Stimulated activated CD4-positive, alpha-beta T cell treated with anti-CD3 and anti-CD28 coated beads, Interleukin-4, amount 100 ng/mL, for 4 hours (primary cell): ENCODE measurements around the gene FZD10.

Source experiments
- DNase-seq, 2 experiments: peaks; one replicate each; pipeline ENCODE4 v3.0.0-alpha.2; 2020

Gene FZD10

GRCh38 chr12:130155416-130156073 lies 6.7 kb upstream of the FZD10 start:
- no peak for DNase-seq

GRCh38 chr12:130156652-130157275 lies 5.5 kb upstream of the FZD10 start:
- no peak for DNase-seq

GRCh38 chr12:130157998-130158753 lies 4.1 kb upstream of the FZD10 start:
- no peak for DNase-seq

GRCh38 chr12:130158754-130159059 lies 3.6 kb upstream of the FZD10 start:
- DNase-seq: no peak

- DNase-seq: no peak
Observed at GRCh38 chr12:130160306-130160705, 2.0 kb upstream of the FZD10 start.

- DNase-seq: no peak
Observed at GRCh38 chr12:130160711-130161231, 1.5 kb upstream of the FZD10 start.

GRCh38 chr12:130161261-130162243 lies 712 bp upstream of the FZD10 start:
- no peak for DNase-seq

GRCh38 chr12:130162745-130163460 lies 639 bp downstream of the FZD10 start:
- no peak for DNase-seq

- DNase-seq: no peak
Observed at GRCh38 chr12:130163461-130164215, 1.4 kb downstream of the FZD10 start.

- no peak for DNase-seq
Observed at GRCh38 chr12:130164216-130164542, 1.9 kb downstream of the FZD10 start.

GRCh38 chr12:130164936-130165335 lies 2.7 kb downstream of the FZD10 start:
- no peak for DNase-seq

GRCh38 chr12:130166306-130166705 lies 4.0 kb downstream of the FZD10 start:
- no peak for DNase-seq

- DNase-seq: no peak
Observed at GRCh38 chr12:130167537-130167936, 5.3 kb downstream of the FZD10 start.

- no peak for DNase-seq
Observed at GRCh38 chr12:130169256-130169655, 7.0 kb downstream of the FZD10 start.

GRCh38 chr12:130169924-130170323 lies 7.7 kb downstream of the FZD10 start:
- no peak for DNase-seq

GRCh38 chr12:130170611-130171010 lies 8.3 kb downstream of the FZD10 start:
- DNase-seq: no peak

- no peak for DNase-seq
Observed at GRCh38 chr12:130177635-130178242, 15.5 kb downstream of the FZD10 start.

GRCh38 chr12:130178282-130178681 lies 16.0 kb downstream of the FZD10 start:
- DNase-seq: no peak

GRCh38 chr12:130179191-130179590 lies 16.9 kb downstream of the FZD10 start:
- no peak for DNase-seq

GRCh38 chr12:130179621-130180020 lies 17.4 kb downstream of the FZD10 start:
- no peak for DNase-seq

- DNase-seq: no peak
Observed at GRCh38 chr12:130181211-130181610, 18.9 kb downstream of the FZD10 start.
